SHP77 (cell line): ENCODE results near the gene TTC23.
A peak's percentile ranks its signal among the peaks of the same experiment; 100 is the strongest.

Experiments
- DNase-seq, 2 experiments: peaks; one replicate each; lab custom pipeline; 2025; lab: John Stamatoyannopoulos, UW

TTC23 gene

GRCh38 chr15:99249270-99249841 is at the start of gene TTC23:
TTC23 (minus strand) TSS chr15:99249581; CDS start chr15:99228712, 20,869 bp downstream.
- no peak for DNase-seq

- no peak for DNase-seq
Observed at GRCh38 chr15:99296386-99296785, 47.0 kb upstream of the TTC23 start.

- DNase-seq, result no peak
Observed at GRCh38 chr15:99295840-99296239, 46.5 kb upstream of the TTC23 start.

GRCh38 chr15:99291643-99292042 is 42.3 kb upstream of the TTC23 start:
- no peak for DNase-seq

GRCh38 chr15:99283717-99284116 is 34.3 kb upstream of the TTC23 start:
- DNase-seq, result no peak

- DNase-seq, result no peak
Observed at GRCh38 chr15:99282586-99282985, 33.2 kb upstream of the TTC23 start.

GRCh38 chr15:99282121-99282520 is 32.7 kb upstream of the TTC23 start:
- no peak for DNase-seq

- DNase-seq, result no peak
Observed at GRCh38 chr15:99279827-99280226, 30.4 kb upstream of the TTC23 start.

- DNase-seq, result no peak
Observed at GRCh38 chr15:99279290-99279689, 29.9 kb upstream of the TTC23 start.

GRCh38 chr15:99275525-99276128 is 26.2 kb upstream of the TTC23 start:
- no peak for DNase-seq

- no peak for DNase-seq
Observed at GRCh38 chr15:99275061-99275460, 25.7 kb upstream of the TTC23 start.

GRCh38 chr15:99273801-99274200 is 24.4 kb upstream of the TTC23 start:
- no peak for DNase-seq

- no peak for DNase-seq
Observed at GRCh38 chr15:99268431-99268830, 19.1 kb upstream of the TTC23 start.

GRCh38 chr15:99267957-99268356 is 18.6 kb upstream of the TTC23 start:
- no peak for DNase-seq

GRCh38 chr15:99265541-99266070 is 16.2 kb upstream of the TTC23 start:
- no peak for DNase-seq

GRCh38 chr15:99264125-99264524 is 14.7 kb upstream of the TTC23 start:
- no peak for DNase-seq

GRCh38 chr15:99257107-99257750 is 7.8 kb upstream of the TTC23 start:
- no peak for DNase-seq

GRCh38 chr15:99253381-99254090 is 4.2 kb upstream of the TTC23 start:
- DNase-seq, result no peak

- DNase-seq, result no peak
Observed at GRCh38 chr15:99252326-99252725, 2.9 kb upstream of the TTC23 start.

GRCh38 chr15:99250857-99251841 is 1.8 kb upstream of the TTC23 start, which contains the start of gene LRRC28:
LRRC28 (plus strand) TSS chr15:99251481; CDS start chr15:99255958, 4,477 bp downstream.
- peak; percentile 97 for DNase-seq

GRCh38 chr15:99250494-99250856 is 1.1 kb upstream of the TTC23 start:
- no peak for DNase-seq
